ENCODE measurements around the gene GUCA1A. TPM values are rescaled to one million over a fixed set of nuclear protein-coding genes. Genes with fewer than 3 reads are reported as not detected.

The GUCA1A gene
- total RNA-seq, 1 donor from 2014 or later: 0.62 TPM

DNA sequence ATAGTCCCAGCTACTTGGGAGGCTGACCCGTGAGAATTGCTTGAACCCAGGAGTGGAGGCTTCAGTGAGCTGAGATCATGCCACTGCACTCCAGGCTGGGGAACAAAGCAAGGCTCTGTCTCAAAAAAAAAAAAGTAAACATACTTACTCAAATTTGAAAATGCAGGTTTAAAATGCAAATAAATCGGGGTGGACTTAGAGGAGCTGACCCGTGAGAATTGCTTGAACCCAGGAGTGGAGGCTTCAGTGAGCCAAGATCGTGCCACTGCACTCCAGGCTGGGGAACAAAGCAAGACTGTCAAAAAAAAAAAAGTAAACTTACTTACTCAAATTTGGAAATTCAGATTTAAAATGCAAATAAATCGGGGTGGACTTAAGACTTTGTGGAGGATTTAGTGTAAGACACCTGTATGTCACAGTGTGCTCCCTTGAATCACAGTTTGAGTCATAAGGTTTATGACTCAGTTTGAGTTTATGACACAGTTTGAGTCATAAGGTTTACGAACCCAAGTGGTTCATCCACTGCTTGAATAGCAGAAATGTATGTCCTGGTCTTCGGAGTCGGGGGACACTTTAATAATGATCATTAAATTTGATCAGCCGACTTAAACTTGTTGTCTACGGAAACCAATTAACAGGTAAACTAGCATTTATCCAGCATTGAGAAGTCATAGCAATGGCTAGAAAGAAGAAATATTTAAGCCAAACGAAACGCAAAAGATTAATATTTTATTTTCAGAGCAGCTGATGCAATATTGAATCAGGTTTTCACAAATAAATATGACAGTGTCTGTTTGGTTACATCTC, 51.3 kb downstream of the GUCA1A start:
- no peaks in the 10 kb centered on the region for H3K9me3 Mint-ChIP-seq (ENCODE audit: unreplicated experiment)
- TF ChIP-seq, protein P1, sequence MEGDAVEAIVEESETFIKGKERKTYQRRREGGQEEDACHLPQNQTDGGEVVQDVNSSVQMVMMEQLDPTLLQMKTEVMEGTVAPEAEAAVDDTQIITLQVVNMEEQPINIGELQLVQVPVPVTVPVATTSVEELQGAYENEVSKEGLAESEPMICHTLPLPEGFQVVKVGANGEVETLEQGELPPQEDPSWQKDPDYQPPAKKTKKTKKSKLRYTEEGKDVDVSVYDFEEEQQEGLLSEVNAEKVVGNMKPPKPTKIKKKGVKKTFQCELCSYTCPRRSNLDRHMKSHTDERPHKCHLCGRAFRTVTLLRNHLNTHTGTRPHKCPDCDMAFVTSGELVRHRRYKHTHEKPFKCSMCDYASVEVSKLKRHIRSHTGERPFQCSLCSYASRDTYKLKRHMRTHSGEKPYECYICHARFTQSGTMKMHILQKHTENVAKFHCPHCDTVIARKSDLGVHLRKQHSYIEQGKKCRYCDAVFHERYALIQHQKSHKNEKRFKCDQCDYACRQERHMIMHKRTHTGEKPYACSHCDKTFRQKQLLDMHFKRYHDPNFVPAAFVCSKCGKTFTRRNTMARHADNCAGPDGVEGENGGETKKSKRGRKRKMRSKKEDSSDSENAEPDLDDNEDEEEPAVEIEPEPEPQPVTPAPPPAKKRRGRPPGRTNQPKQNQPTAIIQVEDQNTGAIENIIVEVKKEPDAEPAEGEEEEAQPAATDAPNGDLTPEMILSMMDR (IDR thresholded peaks at IDR 0.05; ENCODE audit: unreplicated experiment): no peak
- H3K36me3 Mint-ChIP-seq (ENCODE audit: low read depth, unreplicated experiment): peaks cover 6% of the 10 kb centered on the region
- H3K27ac Mint-ChIP-seq (ENCODE audit: unreplicated experiment): no peak overlapping the region
- DNase-seq (ENCODE audit: low spot score): no peak
- H3K27me3 Mint-ChIP-seq (ENCODE audit: unreplicated experiment): peaks cover 2% of the 10 kb centered on the region
- no peak overlapping the region for H3K4me3 Mint-ChIP-seq (ENCODE audit: unreplicated experiment)
- H3K4me1 Mint-ChIP-seq (ENCODE audit: unreplicated experiment): peaks cover 9% of the 10 kb centered on the region

DNA sequence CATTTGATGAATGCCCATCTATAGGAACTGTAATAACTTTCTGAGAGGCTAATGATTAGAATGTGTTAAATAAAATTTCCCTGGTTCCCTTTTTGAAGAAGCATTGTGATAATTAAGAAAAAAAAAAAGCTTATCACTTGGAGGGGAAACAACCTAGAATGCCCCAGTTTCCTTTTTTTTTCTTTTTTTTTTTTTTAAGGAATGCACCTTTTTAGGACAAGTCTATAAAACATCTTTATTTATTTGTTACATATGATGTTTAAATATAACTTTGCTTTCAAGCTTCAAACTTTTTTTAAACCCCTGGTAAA, 51.8 kb downstream of the GUCA1A start:
- H3K4me1 Mint-ChIP-seq (ENCODE audit: unreplicated experiment): peaks cover 13% of the 10 kb centered on the region
- TF ChIP-seq, protein P1 (IDR thresholded peaks at IDR 0.05; ENCODE audit: unreplicated experiment): no peak
- H3K9me3 Mint-ChIP-seq (ENCODE audit: unreplicated experiment): no peaks in the 10 kb centered on the region
- no peak overlapping the region for H3K4me3 Mint-ChIP-seq (ENCODE audit: unreplicated experiment)
- H3K27ac Mint-ChIP-seq (ENCODE audit: unreplicated experiment): no peak overlapping the region
- H3K36me3 Mint-ChIP-seq (ENCODE audit: low read depth, unreplicated experiment): peaks cover 7% of the 10 kb centered on the region
- DNase-seq (ENCODE audit: low spot score): no peak
- peaks cover 2% of the 10 kb centered on the region for H3K27me3 Mint-ChIP-seq (ENCODE audit: unreplicated experiment)

DNA sequence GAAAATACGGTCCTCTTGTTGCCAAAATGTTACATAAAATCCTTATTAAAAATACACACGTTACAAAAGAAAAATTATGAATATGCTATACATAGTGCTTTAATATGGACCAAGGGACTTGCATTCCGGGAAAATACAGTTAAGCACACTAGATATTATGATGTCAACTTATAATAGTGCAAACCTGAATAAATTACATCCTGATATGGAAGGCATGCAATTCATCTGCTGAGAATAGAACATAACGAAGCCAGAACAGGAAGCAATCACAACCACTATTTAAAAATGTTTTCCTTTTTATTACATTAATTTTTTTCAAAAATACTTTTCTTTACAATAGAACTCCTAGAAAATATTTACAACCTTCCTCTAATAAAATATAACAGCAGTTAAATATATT, 52.3 kb downstream of the GUCA1A start:
- Mint-ChIP-seq H3K9me3 (ENCODE audit: unreplicated experiment) (no peaks in the 10 kb centered on the region), H3K4me3 (ENCODE audit: unreplicated experiment) (no peak overlapping the region), H3K27ac (ENCODE audit: unreplicated experiment) (no peak overlapping the region), H3K4me1 (ENCODE audit: unreplicated experiment) (peaks cover 13% of the 10 kb centered on the region), H3K36me3 (ENCODE audit: low read depth, unreplicated experiment) (peaks cover 10% of the 10 kb centered on the region), H3K27me3 (ENCODE audit: unreplicated experiment) (peaks cover 2% of the 10 kb centered on the region)
- TF ChIP-seq, protein P1 (IDR thresholded peaks at IDR 0.05; ENCODE audit: unreplicated experiment): no peak
- no peak for DNase-seq (ENCODE audit: low spot score)

DNA sequence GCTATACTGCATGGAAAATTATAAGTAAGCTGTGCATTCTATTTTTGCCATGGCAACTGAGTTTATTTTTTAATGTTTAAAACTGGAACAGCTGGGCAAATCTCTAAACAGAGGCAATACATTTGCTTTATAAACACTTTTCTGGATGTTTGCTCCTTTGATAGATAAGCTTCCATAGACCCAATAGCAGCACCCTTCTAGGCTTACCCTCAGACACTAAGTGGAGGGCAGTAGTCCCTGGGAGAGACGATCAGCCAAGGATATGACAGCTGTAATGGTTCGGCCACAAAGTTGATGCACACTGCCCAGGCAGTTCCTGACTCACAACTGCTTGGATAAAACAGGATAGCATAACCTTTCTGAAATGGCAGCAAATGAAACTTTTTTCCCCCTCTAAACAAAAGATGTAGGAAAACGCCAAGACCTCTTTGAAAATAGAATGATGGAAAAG, 53.0 kb downstream of the GUCA1A start:
- DNase-seq (ENCODE audit: low spot score): no peak
- no peaks in the 10 kb centered on the region for H3K9me3 Mint-ChIP-seq (ENCODE audit: unreplicated experiment)
- peaks cover 13% of the 10 kb centered on the region for H3K4me1 Mint-ChIP-seq (ENCODE audit: unreplicated experiment)
- peaks cover 10% of the 10 kb centered on the region for H3K36me3 Mint-ChIP-seq (ENCODE audit: low read depth, unreplicated experiment)
- no peak overlapping the region for H3K27ac Mint-ChIP-seq (ENCODE audit: unreplicated experiment)
- H3K4me3 Mint-ChIP-seq (ENCODE audit: unreplicated experiment): no peak overlapping the region
- H3K27me3 Mint-ChIP-seq (ENCODE audit: unreplicated experiment): no peaks in the 10 kb centered on the region
- TF ChIP-seq, protein P1 (IDR thresholded peaks at IDR 0.05; ENCODE audit: unreplicated experiment): no peak

DNA sequence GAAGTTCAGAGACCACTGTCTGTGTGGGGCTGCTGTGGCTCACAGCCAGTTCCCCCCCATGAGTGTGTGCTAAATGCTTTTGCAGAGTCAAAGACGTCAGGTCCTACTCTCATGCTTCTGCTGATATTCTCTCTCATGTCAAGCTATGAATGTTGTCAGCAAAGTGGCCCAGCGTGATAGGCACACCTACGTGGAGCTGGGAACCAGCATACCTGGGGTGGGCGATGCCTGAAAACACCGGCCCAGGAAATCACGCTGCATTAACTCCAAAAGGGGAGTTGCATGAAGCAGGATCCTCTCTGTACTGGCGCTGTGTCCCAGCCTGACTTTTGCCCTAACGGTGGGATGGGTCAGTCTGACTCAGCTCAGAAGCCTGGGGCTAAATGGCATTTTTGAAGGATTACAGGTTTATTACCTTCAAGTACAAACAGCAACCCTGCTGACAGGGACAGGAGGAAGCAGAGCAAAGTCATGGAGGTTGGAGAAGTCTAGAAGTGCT, 53.5 kb downstream of the GUCA1A start:
- no peaks in the 10 kb centered on the region for H3K27me3 Mint-ChIP-seq (ENCODE audit: unreplicated experiment)
- TF ChIP-seq, protein P1 (IDR thresholded peaks at IDR 0.05; ENCODE audit: unreplicated experiment): no peak
- no peak for DNase-seq (ENCODE audit: low spot score)
- H3K9me3 Mint-ChIP-seq (ENCODE audit: unreplicated experiment): no peaks in the 10 kb centered on the region
- H3K27ac Mint-ChIP-seq (ENCODE audit: unreplicated experiment): no peak overlapping the region
- no peak overlapping the region for H3K4me3 Mint-ChIP-seq (ENCODE audit: unreplicated experiment)
- peaks cover 13% of the 10 kb centered on the region for H3K4me1 Mint-ChIP-seq (ENCODE audit: unreplicated experiment)
- peaks cover 10% of the 10 kb centered on the region for H3K36me3 Mint-ChIP-seq (ENCODE audit: low read depth, unreplicated experiment)
